ENCODE measurements around the gene RAB13.

The RAB13 gene

GRCh38 chr1:153933430-153933829 lies 52.7 kb downstream of the RAB13 start:
- no peak for DNase-seq (ENCODE audit: low spot score)

DNA sequence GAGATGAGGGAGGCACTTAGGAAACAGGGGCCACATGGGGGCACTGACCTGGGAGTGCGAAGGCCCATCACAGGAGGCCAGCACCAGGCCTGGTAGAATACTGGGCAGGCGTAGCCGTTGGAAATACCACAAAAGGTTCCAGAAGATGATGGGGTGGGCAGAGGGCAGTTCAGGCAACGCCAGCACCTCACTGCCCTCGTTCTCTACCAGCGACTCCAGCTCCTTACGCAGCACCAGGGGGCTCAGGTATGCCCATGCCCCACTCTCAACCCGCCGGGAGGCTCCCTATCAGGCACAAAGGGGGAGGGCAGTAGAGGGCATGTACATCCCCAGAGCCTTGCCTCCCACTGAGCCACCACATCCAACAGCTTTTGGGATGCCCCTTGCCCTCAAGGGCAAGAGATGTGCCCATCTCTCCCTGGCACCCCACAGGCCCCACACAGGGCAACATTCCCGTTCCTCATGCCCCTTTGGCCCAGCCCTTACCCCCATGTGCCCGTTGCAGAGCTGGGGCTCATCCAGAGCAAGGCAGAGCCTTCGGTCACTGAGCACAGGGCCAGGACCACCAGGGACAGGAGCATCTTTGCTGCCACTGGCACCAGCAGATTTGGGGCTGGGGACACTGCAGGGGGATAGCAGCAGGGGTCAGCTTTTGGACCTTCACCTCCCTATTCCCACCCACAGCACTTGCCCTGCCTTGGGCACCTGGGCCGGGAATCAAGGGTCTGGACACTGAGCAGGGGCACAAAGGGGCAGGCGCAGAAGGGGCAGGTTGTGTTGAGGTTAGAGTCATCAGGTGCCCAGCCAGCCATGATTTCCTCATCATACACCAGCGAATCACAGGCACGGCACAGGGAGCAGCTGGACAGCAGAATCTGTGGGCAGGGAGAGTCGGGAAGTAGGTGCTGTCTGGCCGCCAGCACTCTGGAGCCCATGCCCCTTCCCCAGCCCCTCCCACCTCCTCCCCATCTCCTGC lies 53.7 kb downstream of the RAB13 start:
- DNase-seq (ENCODE audit: low spot score), result no peak
